HepG2 (cell line): ENCODE measurements around the gene MTHFD1. TPM values are rescaled to one million over a fixed set of nuclear protein-coding genes. Genes with fewer than 3 reads are reported as not detected.
A peak's percentile ranks its signal among the peaks of the same experiment; 100 is the strongest.

Experiments
- DMAP1 ChIP-seq: IDR thresholded peaks from 2 replicates; pipeline ENCODE4 v1.6.1; 2016
- ELF1 ChIP-seq: sonication (generic); formaldehyde crosslinking; IDR thresholded peaks from 2 replicates; pipeline ENCODE4 v1.4.0; 2020; ENCODE audit warnings: missing genetic modification reagents
- FOSL1 ChIP-seq: sonication (generic); formaldehyde crosslinking; IDR thresholded peaks from 2 replicates; pipeline ENCODE4 v1.9.0; 2021; ENCODE audit warnings: missing genetic modification reagents, borderline replicate concordance
- GRHL1 ChIP-seq: sonication (generic); formaldehyde crosslinking; conservative IDR thresholded peaks from 2 replicates; pipeline ENCODE4 v1.8.0; 2022; ENCODE audit warnings: missing genetic modification reagents
- HNRNPLL ChIP-seq: fragments of 200-400 bp; formaldehyde crosslinking; IDR thresholded peaks from 2 replicates; pipeline ENCODE4 v1.6.1; 2017; ENCODE audit warnings: mild to moderate bottlenecking, low read depth, low read length; ENCODE audit not compliant: poor library complexity, severe bottlenecking
- KDM1A ChIP-seq: IDR thresholded peaks from 2 replicates; pipeline ENCODE4 v1.6.1; 2016; ENCODE audit warnings: missing compliant biosample characterization
- KLF6 ChIP-seq: IDR thresholded peaks from 2 replicates; pipeline ENCODE4 v1.8.0; 2016; ENCODE audit warnings: missing biosample characterization, missing genetic modification reagents
- NFKB2 ChIP-seq: sonication (generic); formaldehyde crosslinking; IDR thresholded peaks from 2 replicates; pipeline ENCODE4 v1.4.0; 2020; ENCODE audit warnings: missing genetic modification reagents, borderline replicate concordance
- NR1H2 ChIP-seq: sonication (generic); formaldehyde crosslinking; IDR thresholded peaks from 2 replicates; pipeline ENCODE4 v1.8.1; 2022; ENCODE audit warnings: low read depth, missing genetic modification reagents, borderline replicate concordance
- SMARCC2 ChIP-seq: fragments of 450-650 bp; IDR thresholded peaks from 2 replicates; pipeline ENCODE4 v1.6.1; 2017; ENCODE audit warnings: antibody characterized with exemption, mild to moderate bottlenecking
- TARDBP ChIP-seq: sonication (generic); formaldehyde crosslinking; IDR thresholded peaks from 2 replicates; pipeline ENCODE4 v1.8.0; 2022; ENCODE audit warnings: mild to moderate bottlenecking, missing genetic modification reagents
- THAP8 ChIP-seq: sonication (generic); formaldehyde crosslinking; IDR thresholded peaks from 2 replicates; pipeline ENCODE4 v1.5.1; 2020; ENCODE audit warnings: missing genetic modification reagents, mild to moderate bottlenecking, borderline replicate concordance
- ZFP36L1 ChIP-seq: sonication (generic); formaldehyde crosslinking; IDR thresholded peaks from 2 replicates; pipeline ENCODE4 v1.8.0; 2022; ENCODE audit warnings: mild to moderate bottlenecking, missing genetic modification reagents, moderate library complexity
- ZNF556 ChIP-seq: sonication (generic); formaldehyde crosslinking; IDR thresholded peaks from 2 replicates; pipeline ENCODE4 v1.4.0; 2020; ENCODE audit warnings: mild to moderate bottlenecking, missing genetic modification reagents, borderline replicate concordance
- ZNF749 ChIP-seq: sonication (generic); formaldehyde crosslinking; IDR thresholded peaks from 2 replicates; pipeline ENCODE4 v1.8.0; 2022; ENCODE audit warnings: mild to moderate bottlenecking, missing genetic modification reagents, moderate library complexity, borderline replicate concordance
- ZNF772 ChIP-seq: sonication (generic); formaldehyde crosslinking; IDR thresholded peaks from 2 replicates; pipeline ENCODE4 v1.5.0; 2020; ENCODE audit warnings: mild to moderate bottlenecking, missing genetic modification reagents
- ZNF782 ChIP-seq: sonication (generic); formaldehyde crosslinking; IDR thresholded peaks from 2 replicates; pipeline ENCODE4 v1.4.0; 2020; ENCODE audit warnings: missing genetic modification reagents, mild to moderate bottlenecking, borderline replicate concordance
- ZNF790 ChIP-seq: sonication (generic); formaldehyde crosslinking; IDR thresholded peaks from 2 replicates; pipeline ENCODE4 v1.8.0; 2022; ENCODE audit warnings: missing genetic modification reagents, mild to moderate bottlenecking, borderline replicate concordance
- ZNF841 ChIP-seq: sonication (generic); formaldehyde crosslinking; IDR thresholded peaks from 2 replicates; pipeline ENCODE4 v1.8.1; 2023; ENCODE audit warnings: missing genetic modification reagents, borderline replicate concordance
- polyA plus RNA-seq, 8 experiments: library from polyadenylated mRNA; depleted of rRNA in 3 of 8; stranded (reverse) in 7 of 8; unstranded in 1 of 8; fragments of >200 nt; fragmentation: Illumina TruSeq in 4 of 8; extraction: Trizol in 4 of 8; gene quantifications; 2 replicates each; pipeline versions ENCODE4 v1.2.1 to v1.2.3, GENCODE V29; 2011 to 2016; ENCODE audit warnings: low read depth in 4 of 8, missing spikeins in 1 of 8, mixed read lengths in 1 of 8; ENCODE audit not compliant: insufficient read depth in 1 of 8
- total RNA-seq, 5 experiments: library from RNA; depleted of rRNA; stranded (reverse); fragments of >200 nt; fragmentation: Illumina TruSeq; extraction: Trizol; gene quantifications; 2 replicates each; pipeline ENCODE4 v1.2.3, GENCODE V29; 2016; ENCODE audit warnings: low read depth in 1 of 5
- TF ChIP-seq, protein P1 (sequence below): sonication (generic); formaldehyde crosslinking; IDR thresholded peaks from 2 replicates; pipeline ENCODE4 v1.4.0; 2020; ENCODE audit warnings: mild to moderate bottlenecking, missing genetic modification reagents, borderline replicate concordance

Gene MTHFD1
- total and polyA plus RNA-seq, 2 of the 13 experiments (the other 11 are each of a cell fraction or from before 2014, with no cell fraction given) = 31.0 to 106 TPM

GRCh38 chr14:64387782-64388532, at the start of gene MTHFD1 (continued):
- TF ChIP-seq GRHL1 (CRISPR knock-in tag) (no peak), ZNF790 (0 out of 2 replicates have a peak, but pooled peaks have one; percentile 29), ZNF782 (no peak; the same call in 1 of the 2 replicates), ZFP36L1 (CRISPR knock-in tag) (0 out of 2 replicates have a peak, but pooled peaks have one; percentile 38), HNRNPLL (peak; percentile 52), NFKB2 (peak; percentile 84), ZNF749 (CRISPR knock-in tag) (peak; percentile 60; the same call in 1 of the 2 replicates), KDM1A (CRISPR knock-in tag) (no peak), ZNF772 (CRISPR knock-in tag) (peak; percentile 69), KLF6 (CRISPR knock-in tag) (peak; percentile 89), NR1H2 (no peak), DMAP1 (CRISPR knock-in tag) (peak; percentile 78), SMARCC2 (no peak), THAP8 (no peak), ZNF556 (CRISPR knock-in tag) (peak; percentile 39; the same call in 1 of the 2 replicates), FOSL1 (CRISPR knock-in tag) (no peak), ELF1 (CRISPR knock-in tag) (peak; percentile 59; the same call in 1 of the 2 replicates), TARDBP (CRISPR knock-in tag) (no peak), ZNF841 (peak; percentile 96; the same call in 1 of the 2 replicates)
- TF ChIP-seq, protein P1, sequence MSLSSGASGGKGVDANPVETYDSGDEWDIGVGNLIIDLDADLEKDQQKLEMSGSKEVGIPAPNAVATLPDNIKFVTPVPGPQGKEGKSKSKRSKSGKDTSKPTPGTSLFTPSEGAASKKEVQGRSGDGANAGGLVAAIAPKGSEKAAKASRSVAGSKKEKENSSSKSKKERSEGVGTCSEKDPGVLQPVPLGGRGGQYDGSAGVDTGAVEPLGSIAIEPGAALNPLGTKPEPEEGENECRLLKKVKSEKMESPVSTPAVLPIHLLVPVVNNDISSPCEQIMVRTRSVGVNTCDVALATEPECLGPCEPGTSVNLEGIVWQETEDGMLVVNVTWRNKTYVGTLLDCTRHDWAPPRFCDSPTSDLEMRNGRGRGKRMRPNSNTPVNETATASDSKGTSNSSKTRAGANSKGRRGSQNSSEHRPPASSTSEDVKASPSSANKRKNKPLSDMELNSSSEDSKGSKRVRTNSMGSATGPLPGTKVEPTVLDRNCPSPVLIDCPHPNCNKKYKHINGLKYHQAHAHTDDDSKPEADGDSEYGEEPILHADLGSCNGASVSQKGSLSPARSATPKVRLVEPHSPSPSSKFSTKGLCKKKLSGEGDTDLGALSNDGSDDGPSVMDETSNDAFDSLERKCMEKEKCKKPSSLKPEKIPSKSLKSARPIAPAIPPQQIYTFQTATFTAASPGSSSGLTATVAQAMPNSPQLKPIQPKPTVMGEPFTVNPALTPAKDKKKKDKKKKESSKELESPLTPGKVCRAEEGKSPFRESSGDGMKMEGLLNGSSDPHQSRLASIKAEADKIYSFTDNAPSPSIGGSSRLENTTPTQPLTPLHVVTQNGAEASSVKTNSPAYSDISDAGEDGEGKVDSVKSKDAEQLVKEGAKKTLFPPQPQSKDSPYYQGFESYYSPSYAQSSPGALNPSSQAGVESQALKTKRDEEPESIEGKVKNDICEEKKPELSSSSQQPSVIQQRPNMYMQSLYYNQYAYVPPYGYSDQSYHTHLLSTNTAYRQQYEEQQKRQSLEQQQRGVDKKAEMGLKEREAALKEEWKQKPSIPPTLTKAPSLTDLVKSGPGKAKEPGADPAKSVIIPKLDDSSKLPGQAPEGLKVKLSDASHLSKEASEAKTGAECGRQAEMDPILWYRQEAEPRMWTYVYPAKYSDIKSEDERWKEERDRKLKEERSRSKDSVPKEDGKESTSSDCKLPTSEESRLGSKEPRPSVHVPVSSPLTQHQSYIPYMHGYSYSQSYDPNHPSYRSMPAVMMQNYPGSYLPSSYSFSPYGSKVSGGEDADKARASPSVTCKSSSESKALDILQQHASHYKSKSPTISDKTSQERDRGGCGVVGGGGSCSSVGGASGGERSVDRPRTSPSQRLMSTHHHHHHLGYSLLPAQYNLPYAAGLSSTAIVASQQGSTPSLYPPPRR = peak; percentile 31; the same call in 1 of the 2 replicates
